Astrocyte (in vitro differentiated cells and primary cell): ENCODE data around the gene TRIM14. TPM values are rescaled to one million over a fixed set of nuclear protein-coding genes. Genes with fewer than 3 reads are reported as not detected.

ENCODE experiments used
- DNase-seq: peaks from one replicate; pipeline ENCODE4 v3.0.0-alpha.2; 2010; ENCODE audit warnings: low read depth
- FAIRE-seq: peaks from 2 replicates; lab custom pipeline; 2011; peaks lifted over from hg19 to GRCh38; lab: Jason Lieb, UNC
- H2AFZ ChIP-seq: 2 replicates; pipeline ENCODE4 v1.6.0; 2012; ENCODE audit warnings: low read depth, low read length, inconsistent platforms
- H3K27ac ChIP-seq: 2 replicates; pipeline ENCODE4 v1.5.1; 2011; ENCODE audit warnings: low read depth, low read length, inconsistent platforms
- H3K27me3 ChIP-seq: 2 replicates; pipeline ENCODE4 v1.6.0; 2011; ENCODE audit warnings: low read length, inconsistent platforms; ENCODE audit not compliant: insufficient read depth
- H3K36me3 ChIP-seq: 2 replicates; pipeline ENCODE4 v1.5.1; 2011; ENCODE audit warnings: low read length, inconsistent platforms; ENCODE audit not compliant: insufficient read depth
- H3K4me1 ChIP-seq: 2 replicates; pipeline ENCODE4 v1.5.1; 2011; ENCODE audit warnings: low read length, inconsistent platforms; ENCODE audit not compliant: insufficient read depth
- H3K4me2 ChIP-seq: 2 replicates; pipeline ENCODE4 v1.6.0; 2012; ENCODE audit warnings: low read length, inconsistent platforms
- H3K4me3 ChIP-seq: 2 replicates; pipeline ENCODE4 v1.5.1; 2011; ENCODE audit warnings: low read depth, mild to moderate bottlenecking, low read length, inconsistent platforms; ENCODE audit not compliant: insufficient read depth
- H3K79me2 ChIP-seq: 2 replicates; pipeline ENCODE4 v1.6.0; 2012; ENCODE audit warnings: mild to moderate bottlenecking, low read length, inconsistent platforms; ENCODE audit not compliant: insufficient read depth
- H3K9ac ChIP-seq: 2 replicates; pipeline ENCODE4 v1.6.0; 2012; ENCODE audit warnings: mild to moderate bottlenecking, low read length, inconsistent platforms
- H3K9me3 ChIP-seq: 2 replicates; pipeline ENCODE4 v1.5.1; 2012; ENCODE audit warnings: low read depth, mild to moderate bottlenecking, low read length, inconsistent platforms; ENCODE audit not compliant: insufficient read depth
- H4K20me1 ChIP-seq: 2 replicates; pipeline ENCODE4 v1.6.0; 2012; ENCODE audit warnings: low read length, inconsistent platforms; ENCODE audit not compliant: insufficient read depth
- H3K27ac Mint-ChIP-seq: one replicate; pipeline ENCODE4 v1.8.0; 2021; ENCODE audit warnings: mild to moderate bottlenecking, mixed read lengths; ENCODE audit not compliant: unreplicated experiment
- H3K27me3 Mint-ChIP-seq: one replicate; pipeline ENCODE4 v1.8.0; 2021; ENCODE audit warnings: low read depth, mixed read lengths; ENCODE audit not compliant: unreplicated experiment
- H3K36me3 Mint-ChIP-seq: one replicate; pipeline ENCODE4 v1.8.0; 2021; ENCODE audit warnings: low read depth, mixed read lengths; ENCODE audit not compliant: unreplicated experiment
- H3K4me1 Mint-ChIP-seq: one replicate; pipeline ENCODE4 v1.8.0; 2021; ENCODE audit warnings: low read depth, mixed read lengths; ENCODE audit not compliant: unreplicated experiment
- H3K4me3 Mint-ChIP-seq: one replicate; pipeline ENCODE4 v1.8.0; 2021; ENCODE audit warnings: mild to moderate bottlenecking, moderate library complexity, mixed read lengths; ENCODE audit not compliant: unreplicated experiment
- H3K9me3 Mint-ChIP-seq: one replicate; pipeline ENCODE4 v1.8.0; 2021; ENCODE audit warnings: mild to moderate bottlenecking, mixed read lengths; ENCODE audit not compliant: unreplicated experiment
- EZH2 ChIP-seq: IDR thresholded peaks from 2 replicates; pipeline ENCODE4 v1.6.1; 2012; ENCODE audit warnings: mild to moderate bottlenecking, low read length, inconsistent platforms; ENCODE audit not compliant: insufficient read depth
- total RNA-seq: library from RNA; stranded (reverse); gene quantifications from 2 replicates; pipeline ENCODE4 v1.2.1, GENCODE V29; 2021
- TF ChIP-seq, protein P1 (sequence below): IDR thresholded peaks from 2 replicates; pipeline ENCODE4 v1.5.1; 2011; ENCODE audit warnings: low read depth, mild to moderate bottlenecking, inconsistent platforms, low read length, moderate library complexity; ENCODE audit not compliant: insufficient read depth

Gene TRIM14
- total RNA-seq, 1 donor from 2014 or later: 34.1 TPM

DNA sequence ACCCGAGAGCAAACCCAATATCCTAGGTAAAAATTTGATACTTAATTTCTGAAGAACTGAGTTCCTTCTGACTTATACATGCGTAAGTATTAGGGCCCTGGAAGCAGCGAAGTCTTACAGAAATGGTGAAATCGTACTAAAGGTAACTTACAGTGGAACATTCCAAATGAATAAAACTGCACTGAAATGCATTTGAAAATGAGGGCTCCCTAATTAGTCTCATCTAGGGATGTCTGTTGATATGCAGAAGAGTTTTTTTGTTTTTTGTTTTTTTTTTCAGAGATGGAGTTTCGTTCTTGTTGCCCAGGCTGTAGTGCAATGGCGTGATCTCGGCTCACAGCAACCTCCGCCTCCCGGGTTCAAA lies 72.9 kb downstream of the TRIM14 start:
- FAIRE-seq (no peak), DNase-seq (no peak)
- Histone ChIP-seq H2AFZ (no peak overlapping the region), H3K27me3 (no peaks in the 10 kb centered on the region), H3K36me3 (no peaks in the 10 kb centered on the region), H3K4me1 (no peaks in the 10 kb centered on the region), H3K79me2 (no peaks in the 10 kb centered on the region), H3K9ac (no peak overlapping the region), H3K4me2 (no peak overlapping the region), H3K4me3 (no peak overlapping the region), H4K20me1 (no peaks in the 10 kb centered on the region), H3K9me3 (no peaks in the 10 kb centered on the region), H3K27ac (no peak overlapping the region)
- TF ChIP-seq, protein P1, sequence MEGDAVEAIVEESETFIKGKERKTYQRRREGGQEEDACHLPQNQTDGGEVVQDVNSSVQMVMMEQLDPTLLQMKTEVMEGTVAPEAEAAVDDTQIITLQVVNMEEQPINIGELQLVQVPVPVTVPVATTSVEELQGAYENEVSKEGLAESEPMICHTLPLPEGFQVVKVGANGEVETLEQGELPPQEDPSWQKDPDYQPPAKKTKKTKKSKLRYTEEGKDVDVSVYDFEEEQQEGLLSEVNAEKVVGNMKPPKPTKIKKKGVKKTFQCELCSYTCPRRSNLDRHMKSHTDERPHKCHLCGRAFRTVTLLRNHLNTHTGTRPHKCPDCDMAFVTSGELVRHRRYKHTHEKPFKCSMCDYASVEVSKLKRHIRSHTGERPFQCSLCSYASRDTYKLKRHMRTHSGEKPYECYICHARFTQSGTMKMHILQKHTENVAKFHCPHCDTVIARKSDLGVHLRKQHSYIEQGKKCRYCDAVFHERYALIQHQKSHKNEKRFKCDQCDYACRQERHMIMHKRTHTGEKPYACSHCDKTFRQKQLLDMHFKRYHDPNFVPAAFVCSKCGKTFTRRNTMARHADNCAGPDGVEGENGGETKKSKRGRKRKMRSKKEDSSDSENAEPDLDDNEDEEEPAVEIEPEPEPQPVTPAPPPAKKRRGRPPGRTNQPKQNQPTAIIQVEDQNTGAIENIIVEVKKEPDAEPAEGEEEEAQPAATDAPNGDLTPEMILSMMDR: no peak
- TF ChIP-seq EZH2: no peak
- Mint-ChIP-seq H3K27me3 (peaks cover 3% of the 10 kb centered on the region), H3K9me3 (no peaks in the 10 kb centered on the region), H3K4me1 (no peaks in the 10 kb centered on the region), H3K27ac (no peak overlapping the region), H3K4me3 (no peak overlapping the region), H3K36me3 (no peaks in the 10 kb centered on the region)

DNA sequence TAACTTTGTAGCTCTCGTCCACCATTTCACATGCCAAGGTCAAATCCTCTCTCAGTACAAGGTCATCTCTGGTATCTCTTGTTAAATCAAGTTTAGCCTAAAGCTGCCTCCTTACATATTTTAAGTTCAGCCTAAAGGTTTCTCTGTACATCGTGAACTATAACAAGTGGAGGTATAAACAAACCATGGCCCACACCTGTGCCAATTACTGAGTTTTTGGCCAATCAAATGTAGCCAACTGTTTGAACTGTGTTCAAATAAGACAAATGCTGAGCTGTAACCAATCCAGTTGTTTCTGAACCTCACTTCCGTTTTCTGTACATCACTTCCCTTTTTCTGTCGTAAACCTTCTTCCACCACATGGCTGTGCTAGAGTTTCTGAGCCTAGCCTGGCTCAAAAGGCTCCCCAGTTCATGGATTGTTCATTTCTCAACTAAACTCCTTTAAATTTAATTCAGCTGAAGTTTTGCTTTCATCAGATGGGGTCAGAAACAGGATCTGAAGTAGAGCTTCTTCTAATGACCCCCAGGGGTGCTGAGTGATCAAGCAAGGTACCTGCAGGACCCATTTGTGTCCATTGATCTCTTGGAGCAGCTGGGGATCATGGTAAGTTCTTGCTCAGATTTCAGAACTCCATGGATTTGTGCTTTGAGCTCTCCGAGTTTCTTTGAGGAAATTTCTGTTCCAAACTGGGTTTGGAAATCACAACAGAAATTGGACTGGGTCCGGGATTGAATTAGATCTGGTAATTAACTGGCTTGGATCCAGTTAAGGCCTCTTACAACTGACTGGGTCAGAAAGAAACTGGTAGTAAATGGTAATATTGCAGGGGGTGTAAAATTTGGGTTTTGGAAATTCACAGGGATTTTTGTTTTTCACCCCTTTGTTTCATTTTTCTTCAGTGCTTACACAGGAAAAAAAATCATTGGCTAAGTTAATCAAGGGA lies 73.5 kb downstream of the TRIM14 start:
- no peak overlapping the region for H3K9ac ChIP-seq
- no peaks in the 10 kb centered on the region for H3K36me3 ChIP-seq
- H3K4me3 ChIP-seq: no peak overlapping the region
- H3K27ac Mint-ChIP-seq: no peak overlapping the region
- no peaks in the 10 kb centered on the region for H3K79me2 ChIP-seq
- no peak for DNase-seq
- no peak overlapping the region for H3K27ac ChIP-seq
- no peaks in the 10 kb centered on the region for H3K4me1 Mint-ChIP-seq
- H3K9me3 ChIP-seq: no peaks in the 10 kb centered on the region
- H3K4me2 ChIP-seq: no peak overlapping the region
- TF ChIP-seq, protein P1: no peak
- no peak overlapping the region for H3K4me3 Mint-ChIP-seq
- FAIRE-seq: no peak
- no peaks in the 10 kb centered on the region for H4K20me1 ChIP-seq
- no peaks in the 10 kb centered on the region for H3K36me3 Mint-ChIP-seq
- H2AFZ ChIP-seq: no peak overlapping the region
- no peaks in the 10 kb centered on the region for H3K9me3 Mint-ChIP-seq
- H3K27me3 ChIP-seq: no peaks in the 10 kb centered on the region
- no peaks in the 10 kb centered on the region for H3K4me1 ChIP-seq
- H3K27me3 Mint-ChIP-seq: peaks cover 3% of the 10 kb centered on the region

DNA sequence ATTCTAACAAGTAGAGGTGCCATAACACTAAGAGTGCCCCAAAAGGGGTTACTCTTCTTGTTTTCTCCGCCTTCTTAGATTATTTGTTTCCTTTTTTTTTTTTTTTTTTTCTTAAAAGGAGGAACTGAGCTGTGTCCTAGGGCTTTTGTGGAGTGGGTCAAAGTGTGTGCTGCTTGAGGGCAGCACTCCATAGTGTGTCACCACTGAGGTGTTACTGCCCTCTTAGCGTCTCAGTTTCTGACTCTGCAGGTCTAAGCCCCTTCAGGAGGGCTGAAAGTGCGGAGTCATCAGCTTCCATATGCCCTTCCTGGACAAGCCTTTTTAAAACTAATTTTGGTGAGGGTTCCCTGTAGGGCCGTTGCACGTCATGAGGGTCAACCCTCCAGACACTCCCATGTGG lies 75.1 kb downstream of the TRIM14 start:
- Histone ChIP-seq H3K4me1 (peaks cover 3% of the 10 kb centered on the region), H3K79me2 (no peaks in the 10 kb centered on the region), H3K9ac (no peak overlapping the region), H4K20me1 (no peaks in the 10 kb centered on the region), H2AFZ (no peak overlapping the region), H3K36me3 (no peaks in the 10 kb centered on the region), H3K9me3 (no peaks in the 10 kb centered on the region), H3K27me3 (no peaks in the 10 kb centered on the region), H3K4me2 (no peak overlapping the region), H3K4me3 (no peak overlapping the region), H3K27ac (no peak overlapping the region)
- no peak for TF ChIP-seq EZH2
- TF ChIP-seq, protein P1: no peak
- Mint-ChIP-seq H3K27me3 (peaks cover 6% of the 10 kb centered on the region), H3K27ac (no peak overlapping the region), H3K36me3 (no peaks in the 10 kb centered on the region), H3K4me1 (peaks cover 6% of the 10 kb centered on the region), H3K9me3 (no peaks in the 10 kb centered on the region), H3K4me3 (no peak overlapping the region)
- no peak for FAIRE-seq
- DNase-seq: no peak
